K562 (cell line): Measurements from ENCODE around the gene GPSM3. TPM values are rescaled to one million over a fixed set of nuclear protein-coding genes. Genes with fewer than 3 reads are reported as not detected.

ENCODE experiments used
- ATAC-seq: fragments of 200-7000 bp; cut with Tn5 transposase; 3 replicates; pipeline ENCODE4 v1.9.1; 2020; ENCODE audit warnings: moderate library complexity
- BruUV-seq: library from RNA; stranded (reverse); fragments of 400-500 nt; replicated peaks from 2 replicates; lab custom pipeline; 2021; lab: Mats Ljungman, UMichigan
- CTCF ChIA-PET: fragments of 300-600 bp; formaldehyde crosslinking; extraction: SDS; loops from one replicate; lab custom pipeline; 2021; ENCODE audit warnings: low intra/inter-chr PET ratio; lab: Yijun Ruan, JAX
- POLR2A ChIA-PET: fragments of 300-600, 350-650 bp; sonication (Branson Sonifier 250); formaldehyde crosslinking; extraction: SDS; loops from one replicate; lab custom pipeline; 2021; ENCODE audit warnings: antibody characterized with exemption, inconsistent platforms; lab: Yijun Ruan, JAX
- DNase-seq, 4 experiments: peaks; one replicate each; pipeline versions ENCODE4 v3.0.0 to v3.0.0-alpha.2; 2011 to 2018; ENCODE audit warnings: low spot score in 3 of 4, mixed read lengths in 3 of 4; ENCODE audit errors: extremely low read depth in 1 of 4
- FAIRE-seq: peaks from 2 replicates; lab custom pipeline; 2011; peaks lifted over from hg19 to GRCh38; lab: Jason Lieb, UNC
- H2AFZ ChIP-seq: 2 replicates; pipeline ENCODE4 v1.6.0; 2011; ENCODE audit warnings: low read depth, low read length, control low read depth, inconsistent platforms
- H3K27ac ChIP-seq: fragments of 200-600 bp; 3 replicates; pipeline ENCODE4 v1.8.0; 2011; ENCODE audit warnings: low read depth, mild to moderate bottlenecking, control low read depth, inconsistent platforms, low read length, moderate library complexity, mixed read lengths; ENCODE audit errors: extremely low read depth
- H3K27me3 ChIP-seq, 2 experiments: fragments of 300-600 bp in 1 of 2; 2 replicates in 1 of 2; 3 replicates in 1 of 2; pipeline versions ENCODE4 v1.6.0 to v1.8.0; 2011; ENCODE audit warnings: inconsistent platforms in 2 of 2, low read length in 2 of 2, mild to moderate bottlenecking in 1 of 2, mixed read lengths in 1 of 2, moderate library complexity in 1 of 2; ENCODE audit not compliant: control insufficient read depth in 2 of 2, insufficient read depth in 2 of 2
- H3K36me3 ChIP-seq: fragments of 300-600 bp; 3 replicates; pipeline ENCODE4 v1.8.0; 2011; ENCODE audit warnings: mild to moderate bottlenecking, low read length, inconsistent platforms; ENCODE audit not compliant: control insufficient read depth, insufficient read depth
- H3K4me1 ChIP-seq, 2 experiments: fragments of 200-600 bp in 1 of 2; replicated peaks in 1 of 2; 2 replicates in 1 of 2; 3 replicates in 1 of 2; pipeline versions ENCODE4 v1.5.1 to v1.8.0; 2011; ENCODE audit warnings: inconsistent platforms in 2 of 2, low read length in 2 of 2, mild to moderate bottlenecking in 1 of 2, mixed read lengths in 1 of 2, moderate library complexity in 1 of 2; ENCODE audit not compliant: control insufficient read depth in 2 of 2, insufficient read depth in 2 of 2
- H3K4me2 ChIP-seq: 2 replicates; pipeline ENCODE4 v1.6.1; 2011; ENCODE audit warnings: low read length, control low read depth, inconsistent platforms, mixed read lengths; ENCODE audit not compliant: insufficient read depth
- H3K4me3 ChIP-seq: fragments of 200-600 bp; sonication (generic), shearing (Covaris generic); 2 replicates; pipeline ENCODE4 v1.5.1; 2016; ENCODE audit warnings: control low read depth, inconsistent platforms
- H3K79me2 ChIP-seq: fragments of 200-600 bp; 3 replicates; pipeline ENCODE4 v1.8.0; 2011; ENCODE audit warnings: low read length, inconsistent platforms; ENCODE audit not compliant: control insufficient read depth, insufficient read depth
- H3K9ac ChIP-seq, 2 experiments: 2 replicates each; pipeline versions ENCODE4 v1.6.0 to v1.6.1; 2011; ENCODE audit warnings: low read depth in 2 of 2, low read length in 2 of 2, control low read depth in 1 of 2, inconsistent platforms in 1 of 2, mild to moderate bottlenecking in 1 of 2, mixed read lengths in 1 of 2; ENCODE audit not compliant: insufficient read depth in 1 of 2
- H3K9me1 ChIP-seq: one replicate; pipeline ENCODE4 v1.6.0; 2011; ENCODE audit warnings: inconsistent platforms, mild to moderate bottlenecking, low read length, moderate library complexity; ENCODE audit not compliant: control insufficient read depth, insufficient read depth
- H3K9me3 ChIP-seq: replicated peaks from 2 replicates; pipeline ENCODE4 v1.5.1; 2011; ENCODE audit warnings: low read depth, low read length, inconsistent platforms; ENCODE audit not compliant: control insufficient read depth, insufficient read depth
- H4K20me1 ChIP-seq: replicated peaks from 2 replicates; pipeline ENCODE4 v1.6.1; 2011; ENCODE audit warnings: low read length, inconsistent platforms, mixed read lengths; ENCODE audit not compliant: control insufficient read depth, insufficient read depth
- FOXK1 ChIP-seq: sonication (generic); formaldehyde crosslinking; IDR thresholded peaks from 2 replicates; pipeline ENCODE4 v1.8.0; 2022; ENCODE audit warnings: missing genetic modification reagents, mild to moderate bottlenecking, borderline replicate concordance
- MEF2D ChIP-seq: conservative IDR thresholded peaks from 2 replicates; pipeline ENCODE4 v1.6.1; 2016; ENCODE audit warnings: low read depth, missing genetic modification characterization, missing compliant biosample characterization
- POLR2A ChIP-seq: fragments of 450-650 bp; conservative IDR thresholded peaks from 2 replicates; pipeline ENCODE4 v1.6.1; 2016
- PTRF ChIP-seq: fragments of 450-650 bp; IDR thresholded peaks from 2 replicates; pipeline ENCODE4 v1.6.1; 2016; ENCODE audit warnings: mild to moderate bottlenecking, missing genetic modification characterization, missing compliant biosample characterization
- SNIP1 ChIP-seq: fragments of 450-650 bp; IDR thresholded peaks from 2 replicates; pipeline ENCODE4 v1.7.1; 2017; ENCODE audit warnings: low read depth, mild to moderate bottlenecking
- TBP ChIP-seq: optimal IDR thresholded peaks from 2 replicates; pipeline ENCODE3; 2011; ENCODE audit warnings: low read depth, low read length, improper control_type of control experiment
- TCF7L2 ChIP-seq: fragments of 150-350 bp; IDR thresholded peaks from 2 replicates; pipeline ENCODE4 v1.6.1; 2016; ENCODE audit warnings: low read depth, mild to moderate bottlenecking, low read length, moderate library complexity
- ZBTB7A ChIP-seq: IDR thresholded peaks from 2 replicates; pipeline ENCODE4 v1.6.1; 2011; ENCODE audit warnings: low read depth, mild to moderate bottlenecking, low read length, moderate library complexity, borderline replicate concordance; ENCODE audit not compliant: control insufficient read depth
- WGBS: fragments of 100-300 bp; shearing (Covaris generic); methylation state at CpG from one replicate; pipeline ENCODE4 v1.1.6; 2016; ENCODE audit warnings: low coverage, mixed read lengths; ENCODE audit not compliant: insufficient coverage; ENCODE audit errors: missing lambda C conversion rate; 5-methylcytosine and 5-hydroxymethylcytosine counted together
- in situ Hi-C: fragments of 300-500 bp; cut with MboI; formaldehyde crosslinking; loops from 4 replicates; pipeline ENCODE4 v1.15.0; 2018; ENCODE audit warnings: inconsistent platforms, mixed read lengths
- intact Hi-C: fragments of 100-400 bp; cut with micrococcal nuclease; formaldehyde crosslinking; loops from 2 replicates; pipeline ENCODE4 v1.14.2; 2022
- polyA plus RNA-seq, 8 experiments: library from polyadenylated mRNA; depleted of rRNA in 4 of 8; stranded (reverse) in 5 of 8; unstranded in 3 of 8; fragments of >200 nt; fragmentation: Nextera tagmentation in 2 of 8; fragmentation: Illumina TruSeq in 1 of 8; extraction: Ambion mirVana in 2 of 8; extraction: Trizol in 1 of 8; gene quantifications; 2 replicates each; pipeline versions ENCODE4 v1.2.1 to v1.2.3, GENCODE V29; 2011 to 2014; ENCODE audit warnings: inconsistent platforms in 1 of 8, missing spikeins in 1 of 8
- total RNA-seq, 7 experiments: library from RNA; depleted of rRNA in 6 of 7; stranded (reverse); fragments of >200 nt in 6 of 7; fragmentation: Illumina TruSeq in 2 of 7; extraction: Trizol in 2 of 7; gene quantifications; 2 replicates each; pipeline versions ENCODE4 v1.2.1 to v1.2.3, GENCODE V29; 2011 to 2021; ENCODE audit warnings: low replicate concordance in 1 of 7
- TF ChIP-seq, protein P1 (sequence below): fragments of 450-650 bp; IDR thresholded peaks from one replicate; pipeline ENCODE4 v1.6.1; 2018; ENCODE audit warnings: mild to moderate bottlenecking, moderate library complexity; ENCODE audit not compliant: partially characterized antibody
- TF ChIP-seq, protein P2 (sequence below): fragments of 250-450 bp; sonication (Bioruptor Pico); IDR thresholded peaks from 2 replicates; pipeline ENCODE4 v1.5.1; 2021; ENCODE audit warnings: mild to moderate bottlenecking

The GPSM3 gene
- total and polyA plus RNA-seq, 9 of the 15 experiments (the other 6 are each of a cell fraction or from before 2014, with no cell fraction given), result 5.3 to 42.6 (median 24.4) TPM

DNA sequence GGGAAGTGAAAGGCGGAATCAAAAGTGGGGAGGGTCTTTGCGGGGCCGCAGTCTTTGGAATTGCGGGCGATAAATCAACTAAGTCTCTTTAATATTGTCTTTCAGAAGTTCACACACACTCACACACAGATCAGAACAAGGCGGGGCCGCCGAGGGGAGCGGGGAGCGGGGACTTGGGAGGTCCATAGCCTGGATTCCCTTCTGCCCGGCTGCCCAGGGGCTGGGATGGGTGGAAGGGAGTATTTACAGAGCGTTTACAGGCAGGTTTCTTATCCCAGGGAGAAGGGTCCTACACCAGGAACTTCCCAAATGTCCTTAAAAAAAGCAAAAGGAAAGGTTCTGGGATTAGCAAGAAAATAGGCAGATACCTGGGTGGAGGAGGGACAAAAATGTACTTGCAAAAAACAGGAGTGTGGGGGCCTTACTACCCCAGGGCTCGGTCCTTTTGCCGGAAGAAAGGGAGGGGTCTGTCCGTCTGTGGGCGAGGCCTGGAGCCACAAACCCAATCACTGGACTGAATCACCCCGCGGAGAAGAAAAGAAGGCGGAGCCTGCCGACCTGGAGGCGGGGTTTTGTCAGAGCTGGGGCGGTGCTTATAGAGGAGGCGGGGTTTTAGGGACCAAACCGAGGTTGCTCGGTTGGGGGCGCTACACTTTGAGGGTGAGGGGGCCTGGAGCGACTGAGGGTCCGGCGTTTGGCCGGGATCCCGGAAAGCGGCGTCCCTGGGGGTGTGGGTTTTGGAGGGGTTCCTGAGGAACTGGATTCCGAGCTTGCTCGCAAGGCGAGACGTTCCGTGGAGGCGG is 44.0 kb downstream of the GPSM3 start:
- ChIA-PET POLR2A (interaction anchor here (0.6 to 2.0 kb wide), 6 partner anchors 10 to 1586 kb away, joined by 3 to 11 read pairs (median 3); no protein-coding TSS in a partner anchor), CTCF (no interaction called here)
- 83% methylated on average over 34 of the region's 39 CpGs for WGBS
- H3K4me3 ChIP-seq, result no peak overlapping the region
- no peaks in the 10 kb centered on the region for H3K27me3 ChIP-seq
- H3K9ac ChIP-seq, result no peak overlapping the region
- intact Hi-C loops (no loop called here), in situ Hi-C loops (no loop called here)
- H2AFZ ChIP-seq, result no peak overlapping the region
- DNase-seq, result peak in 3 of 4 experiments; percentile 47 to 61 (median 53)
- peak; percentile 21; the same call in 2 of the 3 replicates for ATAC-seq
- H4K20me1 ChIP-seq, result no peaks in the 10 kb centered on the region
- H3K4me2 ChIP-seq, result no peak overlapping the region
- H3K27ac ChIP-seq, result no peak overlapping the region
- TF ChIP-seq, protein P1, sequence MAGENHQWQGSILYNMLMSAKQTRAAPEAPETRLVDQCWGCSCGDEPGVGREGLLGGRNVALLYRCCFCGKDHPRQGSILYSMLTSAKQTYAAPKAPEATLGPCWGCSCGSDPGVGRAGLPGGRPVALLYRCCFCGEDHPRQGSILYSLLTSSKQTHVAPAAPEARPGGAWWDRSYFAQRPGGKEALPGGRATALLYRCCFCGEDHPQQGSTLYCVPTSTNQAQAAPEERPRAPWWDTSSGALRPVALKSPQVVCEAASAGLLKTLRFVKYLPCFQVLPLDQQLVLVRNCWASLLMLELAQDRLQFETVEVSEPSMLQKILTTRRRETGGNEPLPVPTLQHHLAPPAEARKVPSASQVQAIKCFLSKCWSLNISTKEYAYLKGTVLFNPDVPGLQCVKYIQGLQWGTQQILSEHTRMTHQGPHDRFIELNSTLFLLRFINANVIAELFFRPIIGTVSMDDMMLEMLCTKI, result no peak
- no peak for TF ChIP-seq SNIP1
- no peak for TF ChIP-seq TCF7L2
- no peak for TF ChIP-seq POLR2A
- TF ChIP-seq FOXK1 (CRISPR knock-in tag), result 0 out of 2 replicates have a peak, but pooled peaks have one; percentile 28
- TF ChIP-seq TBP, result no peak
- TF ChIP-seq, protein P2, sequence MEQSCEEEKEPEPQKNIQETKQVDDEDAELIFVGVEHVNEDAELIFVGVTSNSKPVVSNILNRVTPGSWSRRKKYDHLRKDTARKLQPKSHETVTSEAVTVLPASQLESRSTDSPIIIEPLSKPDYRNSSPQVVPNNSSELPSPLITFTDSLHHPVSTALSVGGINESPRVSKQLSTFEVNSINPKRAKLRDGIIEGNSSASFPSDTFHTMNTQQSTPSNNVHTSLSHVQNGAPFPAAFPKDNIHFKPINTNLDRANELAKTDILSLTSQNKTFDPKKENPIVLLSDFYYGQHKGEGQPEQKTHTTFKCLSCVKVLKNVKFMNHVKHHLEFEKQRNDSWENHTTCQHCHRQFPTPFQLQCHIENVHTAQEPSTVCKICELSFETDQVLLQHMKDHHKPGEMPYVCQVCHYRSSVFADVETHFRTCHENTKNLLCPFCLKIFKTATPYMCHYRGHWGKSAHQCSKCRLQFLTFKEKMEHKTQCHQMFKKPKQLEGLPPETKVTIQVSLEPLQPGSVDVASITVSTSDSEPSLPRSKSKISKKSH, result no peak
- no peak for TF ChIP-seq MEF2D
- TF ChIP-seq ZBTB7A, result peak; percentile 68; the same call in 1 of the 2 replicates
- no peak for TF ChIP-seq PTRF (tag)
- H3K36me3 ChIP-seq, result no peaks in the 10 kb centered on the region
- peaks cover 14% of the 10 kb centered on the region; the same call in 2 of the 3 replicates for H3K79me2 ChIP-seq
- no TSS peak for BruUV-seq
- no peaks in the 10 kb centered on the region for H3K9me1 ChIP-seq
- no peaks in the 10 kb centered on the region for H3K9me3 ChIP-seq
- peaks cover 23 to 39% of the 10 kb centered on the region in 2 experiments for H3K4me1 ChIP-seq
- peak; percentile 55 for FAIRE-seq
